IMR-90 (cell line): Measurements from ENCODE around the gene PLXNA4. TPM values are rescaled to one million over a fixed set of nuclear protein-coding genes. Genes with fewer than 3 reads are reported as not detected.
A peak's percentile ranks its signal among the peaks of the same experiment; 100 is the strongest.

Experiments used
- ATAC-seq: fragments of 200-7000 bp; cut with Tn5 transposase; 2 replicates; pipeline ENCODE4 v1.9.1; 2020; ENCODE audit warnings: low read depth, mild to moderate bottlenecking, moderate library complexity
- BruUV-seq: library from RNA; stranded (reverse); fragments of 400-500 nt; replicated peaks from 2 replicates; lab custom pipeline; 2021; lab: Mats Ljungman, UMichigan
- CTCF ChIA-PET: fragments of 300-600 bp; formaldehyde crosslinking; extraction: SDS; loops from one replicate; lab custom pipeline; 2021; ENCODE audit warnings: antibody characterized with exemption; lab: Yijun Ruan, JAX
- POLR2A ChIA-PET: fragments of 300-600 bp; sonication (Branson Sonifier 250); formaldehyde crosslinking; loops from one replicate; lab custom pipeline; 2022; ENCODE audit warnings: antibody characterized with exemption; ENCODE audit not compliant: unreplicated experiment; lab: Charles Lee
- DNase-seq: peaks from one replicate; pipeline ENCODE4 v3.0.0; 2013
- H2AFZ ChIP-seq: replicated peaks from 2 replicates; pipeline ENCODE3; 2013; ENCODE audit warnings: low read length, mild to moderate bottlenecking; ENCODE audit not compliant: poor library complexity
- H2AK5ac ChIP-seq: 2 replicates; pipeline ENCODE4 v1.6.1; 2013; ENCODE audit warnings: low read depth, low read length, inconsistent platforms
- H2AK9ac ChIP-seq: replicated peaks from 2 replicates; pipeline ENCODE3; 2013; ENCODE audit warnings: mild to moderate bottlenecking, low read depth, low read length, moderate library complexity; ENCODE audit not compliant: poor library complexity
- H2BK120ac ChIP-seq: 2 replicates; pipeline ENCODE4 v1.6.1; 2013; ENCODE audit warnings: low read depth, low read length, inconsistent platforms
- H2BK15ac ChIP-seq: 3 replicates; pipeline ENCODE4 v1.6.1; 2013; ENCODE audit warnings: low read depth, low read length, inconsistent platforms
- H2BK20ac ChIP-seq: 2 replicates; pipeline ENCODE4 v1.6.1; 2013; ENCODE audit warnings: low read depth, mild to moderate bottlenecking, inconsistent platforms, low read length, moderate library complexity
- H2BK5ac ChIP-seq: 2 replicates; pipeline ENCODE4 v1.6.1; 2013; ENCODE audit warnings: mild to moderate bottlenecking, low read depth, low read length, inconsistent platforms; ENCODE audit not compliant: poor library complexity, severe bottlenecking
- H3K14ac ChIP-seq: replicated peaks from 2 replicates; pipeline ENCODE4 v1.6.1; 2013; ENCODE audit warnings: low read depth, low read length, inconsistent platforms
- H3K18ac ChIP-seq: 2 replicates; pipeline ENCODE4 v1.6.1; 2013; ENCODE audit warnings: low read depth, low read length, control low read depth
- H3K23ac ChIP-seq: 2 replicates; pipeline ENCODE4 v1.6.1; 2013; ENCODE audit warnings: low read depth, low read length, inconsistent platforms
- H3K27ac ChIP-seq: 2 replicates; pipeline ENCODE4 v1.5.1; 2013; ENCODE audit warnings: mild to moderate bottlenecking, control low read depth, low read length; ENCODE audit not compliant: insufficient read depth
- H3K27me3 ChIP-seq: 2 replicates; pipeline ENCODE4 v1.6.1; 2013; ENCODE audit warnings: low read length; ENCODE audit not compliant: control insufficient read depth, insufficient read depth
- H3K36me3 ChIP-seq: 2 replicates; pipeline ENCODE4 v1.6.1; 2013; ENCODE audit warnings: low read length, mixed read lengths; ENCODE audit not compliant: control insufficient read depth, insufficient read depth
- H3K4ac ChIP-seq: 2 replicates; pipeline ENCODE4 v1.6.1; 2013; ENCODE audit warnings: low read depth, low read length, inconsistent platforms
- H3K4me1 ChIP-seq: 2 replicates; pipeline ENCODE4 v1.6.1; 2013; ENCODE audit warnings: low read length, mixed read lengths; ENCODE audit not compliant: control insufficient read depth, insufficient read depth
- H3K4me2 ChIP-seq: 2 replicates; pipeline ENCODE4 v1.6.1; 2013; ENCODE audit warnings: low read depth, mild to moderate bottlenecking, control low read depth, low read length, moderate library complexity
- H3K4me3 ChIP-seq: 2 replicates; pipeline ENCODE4 v1.5.1; 2013; ENCODE audit warnings: low read depth, mild to moderate bottlenecking, control low read depth, low read length, moderate library complexity; ENCODE audit not compliant: insufficient read depth
- H3K56ac ChIP-seq: 2 replicates; pipeline ENCODE4 v1.6.1; 2013; ENCODE audit warnings: low read length, inconsistent platforms; ENCODE audit not compliant: insufficient read depth; ENCODE audit errors: extremely low read depth
- H3K79me1 ChIP-seq, 2 experiments: 2 replicates each; pipeline ENCODE4 v1.6.1; 2013; ENCODE audit warnings: low read length in 2 of 2, inconsistent platforms in 1 of 2, low read depth in 1 of 2
- H3K9ac ChIP-seq: 2 replicates; pipeline ENCODE4 v1.6.1; 2013; ENCODE audit warnings: low read depth, low read length, control low read depth
- H3K9me1 ChIP-seq: 2 replicates; pipeline ENCODE4 v1.6.1; 2013; ENCODE audit warnings: low read length, inconsistent platforms; ENCODE audit not compliant: insufficient read depth
- H3K9me3 ChIP-seq: 2 replicates; pipeline ENCODE4 v1.6.1; 2013; ENCODE audit warnings: low read length; ENCODE audit not compliant: control insufficient read depth, insufficient read depth
- H4K20me1 ChIP-seq: 2 replicates; pipeline ENCODE4 v1.6.1; 2013; ENCODE audit warnings: low read length, inconsistent platforms; ENCODE audit not compliant: insufficient read depth
- H4K5ac ChIP-seq: 2 replicates; pipeline ENCODE4 v1.6.1; 2013; ENCODE audit warnings: mild to moderate bottlenecking, low read depth, low read length, control low read depth
- H4K8ac ChIP-seq, 2 experiments: 2 replicates each; pipeline ENCODE4 v1.6.1; 2013; ENCODE audit warnings: low read depth in 2 of 2, low read length in 2 of 2, control low read depth in 1 of 2, inconsistent platforms in 1 of 2
- H4K91ac ChIP-seq: 2 replicates; pipeline ENCODE4 v1.6.1; 2013; ENCODE audit warnings: low read depth, low read length, inconsistent platforms; ENCODE audit not compliant: insufficient read depth
- BHLHE40 ChIP-seq: fragments of 150-350 bp; IDR thresholded peaks from 2 replicates; pipeline ENCODE4 v1.6.1; 2016; ENCODE audit warnings: mild to moderate bottlenecking, low read depth, low read length
- CEBPB ChIP-seq: IDR thresholded peaks from 2 replicates; pipeline ENCODE4 v1.6.1; 2012; ENCODE audit warnings: low read depth, low read length, improper control_type of control experiment
- MAFK ChIP-seq: IDR thresholded peaks from 2 replicates; pipeline ENCODE4 v1.6.1; 2012; ENCODE audit warnings: low read depth, low read length, improper control_type of control experiment
- MAZ ChIP-seq: IDR thresholded peaks from 2 replicates; pipeline ENCODE4 v1.6.1; 2012; ENCODE audit warnings: low read depth, mild to moderate bottlenecking, low read length, improper control_type of control experiment, moderate library complexity, borderline replicate concordance
- MXI1 ChIP-seq: IDR thresholded peaks from 2 replicates; pipeline ENCODE4 v1.6.1; 2012; ENCODE audit warnings: low read depth, mild to moderate bottlenecking, low read length, moderate library complexity, borderline replicate concordance
- POLR2A ChIP-seq: IDR thresholded peaks from 2 replicates; pipeline ENCODE4 v1.6.1; 2012; ENCODE audit warnings: mild to moderate bottlenecking, low read depth, low read length
- RAD21 ChIP-seq: IDR thresholded peaks from 2 replicates; pipeline ENCODE4 v1.6.1; 2012; ENCODE audit warnings: low read length, improper control_type of control experiment
- RFX5 ChIP-seq: IDR thresholded peaks from 2 replicates; pipeline ENCODE4 v1.8.0; 2012; ENCODE audit warnings: low read depth, mild to moderate bottlenecking, low read length, moderate library complexity
- USF2 ChIP-seq: fragments of 150-350 bp; IDR thresholded peaks from 2 replicates; pipeline ENCODE4 v1.6.1; 2017; ENCODE audit warnings: mild to moderate bottlenecking, antibody characterized with exemption, low read length, low read depth
- WGBS, 2 experiments: methylation state at CpG; one replicate each; pipeline versions ENCODE4 v1.1.5 to v1.1.7; 2013; ENCODE audit warnings: missing lambda C conversion rate in 2 of 2; ENCODE audit not compliant: insufficient read length in 1 of 2; ENCODE audit errors: extremely low coverage in 2 of 2; 5-methylcytosine and 5-hydroxymethylcytosine counted together
- dilution Hi-C: fragments of 300-500 bp; cut with HindIII; formaldehyde crosslinking; loops from one replicate; pipeline ENCODE4 v1.14.3; 2018; ENCODE audit warnings: low sequenced_read_pairs; ENCODE audit not compliant: unreplicated experiment
- in situ Hi-C: fragments of 300-500 bp; cut with MboI; formaldehyde crosslinking; loops from 3 replicates; pipeline ENCODE4 v1.14.3; 2019; ENCODE audit warnings: low sequenced_read_pairs, inconsistent platforms, mixed read lengths
- intact Hi-C: fragments of 100-400 bp; cut with micrococcal nuclease; formaldehyde crosslinking; loops from 2 replicates; pipeline ENCODE4 v1.10.0; 2022
- polyA plus RNA-seq, 3 experiments: library from polyadenylated mRNA; depleted of rRNA; stranded (reverse); fragments of >200 nt; gene quantifications; 2 replicates each; pipeline ENCODE4 v1.2.3, GENCODE V29; 2012; ENCODE audit warnings: low replicate concordance in 1 of 3
- total RNA-seq: library from RNA; depleted of rRNA; stranded (reverse); fragments of >200 nt; gene quantifications from 2 replicates; pipeline ENCODE4 v1.2.3, GENCODE V29; 2012
- TF ChIP-seq, protein P1 (sequence below): conservative IDR thresholded peaks from 2 replicates; pipeline ENCODE4 v1.5.1; 2012; ENCODE audit warnings: mild to moderate bottlenecking, low read depth, low read length, improper control_type of control experiment
- TF ChIP-seq, protein P2 (sequence below): fragments of 150-350 bp; IDR thresholded peaks from 2 replicates; pipeline ENCODE4 v1.6.1; 2016; ENCODE audit warnings: low read depth, mild to moderate bottlenecking, low read length, moderate library complexity, borderline replicate concordance

The PLXNA4 gene
- total and polyA plus RNA-seq, 2 of the 4 experiments (the other 2 are of a cell fraction): under 0.01 TPM

- Histone ChIP-seq H2BK120ac (no peak overlapping the region), H3K4ac (no peak overlapping the region), H4K20me1 (no peaks in the 10 kb centered on the region), H2AK9ac (peak overlapping the region; percentile 72), H3K9ac (no peak overlapping the region), H3K56ac (no peak overlapping the region), H2BK5ac (no peak overlapping the region), H4K5ac (no peak overlapping the region), H3K14ac (no peak overlapping the region), H3K4me2 (no peak overlapping the region), H3K36me3 (no peaks in the 10 kb centered on the region), H3K9me1 (no peaks in the 10 kb centered on the region), H3K4me1 (no peaks in the 10 kb centered on the region), H3K18ac (no peak overlapping the region), H4K8ac (no peak overlapping the region), H2AK5ac (no peak overlapping the region), H2BK15ac (no peak overlapping the region), H3K27me3 (no peaks in the 10 kb centered on the region), H2AFZ (no peak overlapping the region), H3K9me3 (no peaks in the 10 kb centered on the region), H3K23ac (no peak overlapping the region), H3K79me1 (no peaks in the 10 kb centered on the region), H4K91ac (no peak overlapping the region), H3K27ac (no peak overlapping the region), H2BK20ac (no peak overlapping the region), H3K4me3 (no peak overlapping the region)
- no CpG with 5 or more reads among the region's 1 CpG for WGBS, 2 experiments
- POLR2A ChIA-PET: no interaction called here
- DNase-seq: no peak
- CTCF ChIA-PET: no interaction called here
- intact Hi-C loops (no loop called here), in situ Hi-C loops (no loop called here), dilution Hi-C loops (no loop called here)
- TF ChIP-seq MXI1: no peak
- TF ChIP-seq RAD21: no peak
- no peak for TF ChIP-seq MAZ
- no peak for TF ChIP-seq CEBPB
- TF ChIP-seq, protein P1, sequence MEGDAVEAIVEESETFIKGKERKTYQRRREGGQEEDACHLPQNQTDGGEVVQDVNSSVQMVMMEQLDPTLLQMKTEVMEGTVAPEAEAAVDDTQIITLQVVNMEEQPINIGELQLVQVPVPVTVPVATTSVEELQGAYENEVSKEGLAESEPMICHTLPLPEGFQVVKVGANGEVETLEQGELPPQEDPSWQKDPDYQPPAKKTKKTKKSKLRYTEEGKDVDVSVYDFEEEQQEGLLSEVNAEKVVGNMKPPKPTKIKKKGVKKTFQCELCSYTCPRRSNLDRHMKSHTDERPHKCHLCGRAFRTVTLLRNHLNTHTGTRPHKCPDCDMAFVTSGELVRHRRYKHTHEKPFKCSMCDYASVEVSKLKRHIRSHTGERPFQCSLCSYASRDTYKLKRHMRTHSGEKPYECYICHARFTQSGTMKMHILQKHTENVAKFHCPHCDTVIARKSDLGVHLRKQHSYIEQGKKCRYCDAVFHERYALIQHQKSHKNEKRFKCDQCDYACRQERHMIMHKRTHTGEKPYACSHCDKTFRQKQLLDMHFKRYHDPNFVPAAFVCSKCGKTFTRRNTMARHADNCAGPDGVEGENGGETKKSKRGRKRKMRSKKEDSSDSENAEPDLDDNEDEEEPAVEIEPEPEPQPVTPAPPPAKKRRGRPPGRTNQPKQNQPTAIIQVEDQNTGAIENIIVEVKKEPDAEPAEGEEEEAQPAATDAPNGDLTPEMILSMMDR: no peak
- no peak for TF ChIP-seq MAFK
- no peak for TF ChIP-seq POLR2A
- TF ChIP-seq, protein P2, sequence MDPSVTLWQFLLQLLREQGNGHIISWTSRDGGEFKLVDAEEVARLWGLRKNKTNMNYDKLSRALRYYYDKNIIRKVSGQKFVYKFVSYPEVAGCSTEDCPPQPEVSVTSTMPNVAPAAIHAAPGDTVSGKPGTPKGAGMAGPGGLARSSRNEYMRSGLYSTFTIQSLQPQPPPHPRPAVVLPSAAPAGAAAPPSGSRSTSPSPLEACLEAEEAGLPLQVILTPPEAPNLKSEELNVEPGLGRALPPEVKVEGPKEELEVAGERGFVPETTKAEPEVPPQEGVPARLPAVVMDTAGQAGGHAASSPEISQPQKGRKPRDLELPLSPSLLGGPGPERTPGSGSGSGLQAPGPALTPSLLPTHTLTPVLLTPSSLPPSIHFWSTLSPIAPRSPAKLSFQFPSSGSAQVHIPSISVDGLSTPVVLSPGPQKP: no peak
- TF ChIP-seq RFX5: no peak
- no peak for TF ChIP-seq BHLHE40
- TF ChIP-seq USF2: no peak
- no peak for ATAC-seq
- BruUV-seq: no TSS peak
These were observed 30.5 kb downstream of the PLXNA4 start for GRCh38 chr7:132545756-132546155.
